22Rv1 (cell line): Measurements from ENCODE around the gene NPM3.

Experiments
- CTCF ChIP-seq: fragments of 450-650 bp; IDR thresholded peaks from 2 replicates; pipeline ENCODE4 v1.5.1; 2017; ENCODE audit warnings: mild to moderate bottlenecking
- ZFX ChIP-seq: fragments of 450-650 bp; IDR thresholded peaks from 2 replicates; pipeline ENCODE4 v1.6.1; 2017; ENCODE audit warnings: antibody characterized with exemption, borderline replicate concordance

- TF ChIP-seq CTCF (no peak), ZFX (no peak)
Observed at GRCh38 chr10:101768791-101769170, 14.5 kb downstream of the NPM3 start.
